IMR-90 (cell line): Measurements from ENCODE around the gene SPINT1. TPM values are rescaled to one million over a fixed set of nuclear protein-coding genes. Genes with fewer than 3 reads are reported as not detected.

Experiments
- ATAC-seq: fragments of 200-7000 bp; cut with Tn5 transposase; 2 replicates; pipeline ENCODE4 v1.9.1; 2020; ENCODE audit warnings: low read depth, mild to moderate bottlenecking, moderate library complexity
- BruUV-seq: library from RNA; stranded (reverse); fragments of 400-500 nt; replicated peaks from 2 replicates; lab custom pipeline; 2021; lab: Mats Ljungman, UMichigan
- CTCF ChIA-PET: fragments of 300-600 bp; formaldehyde crosslinking; extraction: SDS; loops from one replicate; lab custom pipeline; 2021; ENCODE audit warnings: antibody characterized with exemption; lab: Yijun Ruan, JAX
- POLR2A ChIA-PET: fragments of 300-600 bp; sonication (Branson Sonifier 250); formaldehyde crosslinking; loops from one replicate; lab custom pipeline; 2022; ENCODE audit warnings: antibody characterized with exemption; ENCODE audit not compliant: unreplicated experiment; lab: Charles Lee
- DNase-seq: peaks from one replicate; pipeline ENCODE4 v3.0.0; 2013
- H2AFZ ChIP-seq: replicated peaks from 2 replicates; pipeline ENCODE3; 2013; ENCODE audit warnings: low read length, mild to moderate bottlenecking; ENCODE audit not compliant: poor library complexity
- H2AK5ac ChIP-seq: 2 replicates; pipeline ENCODE4 v1.6.1; 2013; ENCODE audit warnings: low read depth, low read length, inconsistent platforms
- H2AK9ac ChIP-seq: replicated peaks from 2 replicates; pipeline ENCODE3; 2013; ENCODE audit warnings: mild to moderate bottlenecking, low read depth, low read length, moderate library complexity; ENCODE audit not compliant: poor library complexity
- H2BK120ac ChIP-seq: 2 replicates; pipeline ENCODE4 v1.6.1; 2013; ENCODE audit warnings: low read depth, low read length, inconsistent platforms
- H2BK15ac ChIP-seq: 3 replicates; pipeline ENCODE4 v1.6.1; 2013; ENCODE audit warnings: low read depth, low read length, inconsistent platforms
- H2BK20ac ChIP-seq: 2 replicates; pipeline ENCODE4 v1.6.1; 2013; ENCODE audit warnings: low read depth, mild to moderate bottlenecking, inconsistent platforms, low read length, moderate library complexity
- H2BK5ac ChIP-seq: 2 replicates; pipeline ENCODE4 v1.6.1; 2013; ENCODE audit warnings: mild to moderate bottlenecking, low read depth, low read length, inconsistent platforms; ENCODE audit not compliant: poor library complexity, severe bottlenecking
- H3K14ac ChIP-seq: replicated peaks from 2 replicates; pipeline ENCODE4 v1.6.1; 2013; ENCODE audit warnings: low read depth, low read length, inconsistent platforms
- H3K18ac ChIP-seq: 2 replicates; pipeline ENCODE4 v1.6.1; 2013; ENCODE audit warnings: low read depth, low read length, control low read depth
- H3K23ac ChIP-seq: 2 replicates; pipeline ENCODE4 v1.6.1; 2013; ENCODE audit warnings: low read depth, low read length, inconsistent platforms
- H3K27ac ChIP-seq: 2 replicates; pipeline ENCODE4 v1.5.1; 2013; ENCODE audit warnings: mild to moderate bottlenecking, control low read depth, low read length; ENCODE audit not compliant: insufficient read depth
- H3K27me3 ChIP-seq: 2 replicates; pipeline ENCODE4 v1.6.1; 2013; ENCODE audit warnings: low read length; ENCODE audit not compliant: control insufficient read depth, insufficient read depth
- H3K36me3 ChIP-seq: 2 replicates; pipeline ENCODE4 v1.6.1; 2013; ENCODE audit warnings: low read length, mixed read lengths; ENCODE audit not compliant: control insufficient read depth, insufficient read depth
- H3K4ac ChIP-seq: 2 replicates; pipeline ENCODE4 v1.6.1; 2013; ENCODE audit warnings: low read depth, low read length, inconsistent platforms
- H3K4me1 ChIP-seq: 2 replicates; pipeline ENCODE4 v1.6.1; 2013; ENCODE audit warnings: low read length, mixed read lengths; ENCODE audit not compliant: control insufficient read depth, insufficient read depth
- H3K4me2 ChIP-seq: 2 replicates; pipeline ENCODE4 v1.6.1; 2013; ENCODE audit warnings: low read depth, mild to moderate bottlenecking, control low read depth, low read length, moderate library complexity
- H3K4me3 ChIP-seq: 2 replicates; pipeline ENCODE4 v1.5.1; 2013; ENCODE audit warnings: low read depth, mild to moderate bottlenecking, control low read depth, low read length, moderate library complexity; ENCODE audit not compliant: insufficient read depth
- H3K56ac ChIP-seq: 2 replicates; pipeline ENCODE4 v1.6.1; 2013; ENCODE audit warnings: low read length, inconsistent platforms; ENCODE audit not compliant: insufficient read depth; ENCODE audit errors: extremely low read depth
- H3K79me1 ChIP-seq, 2 experiments: 2 replicates each; pipeline ENCODE4 v1.6.1; 2013; ENCODE audit warnings: low read length in 2 of 2, inconsistent platforms in 1 of 2, low read depth in 1 of 2
- H3K9ac ChIP-seq: 2 replicates; pipeline ENCODE4 v1.6.1; 2013; ENCODE audit warnings: low read depth, low read length, control low read depth
- H3K9me1 ChIP-seq: 2 replicates; pipeline ENCODE4 v1.6.1; 2013; ENCODE audit warnings: low read length, inconsistent platforms; ENCODE audit not compliant: insufficient read depth
- H3K9me3 ChIP-seq: 2 replicates; pipeline ENCODE4 v1.6.1; 2013; ENCODE audit warnings: low read length; ENCODE audit not compliant: control insufficient read depth, insufficient read depth
- H4K20me1 ChIP-seq: 2 replicates; pipeline ENCODE4 v1.6.1; 2013; ENCODE audit warnings: low read length, inconsistent platforms; ENCODE audit not compliant: insufficient read depth
- H4K5ac ChIP-seq: 2 replicates; pipeline ENCODE4 v1.6.1; 2013; ENCODE audit warnings: mild to moderate bottlenecking, low read depth, low read length, control low read depth
- H4K8ac ChIP-seq, 2 experiments: 2 replicates each; pipeline ENCODE4 v1.6.1; 2013; ENCODE audit warnings: low read depth in 2 of 2, low read length in 2 of 2, control low read depth in 1 of 2, inconsistent platforms in 1 of 2
- H4K91ac ChIP-seq: 2 replicates; pipeline ENCODE4 v1.6.1; 2013; ENCODE audit warnings: low read depth, low read length, inconsistent platforms; ENCODE audit not compliant: insufficient read depth
- CHD1 ChIP-seq: IDR thresholded peaks from 2 replicates; pipeline ENCODE4 v1.6.1; 2012; ENCODE audit warnings: low read depth, low read length, improper control_type of control experiment
- FOS ChIP-seq: fragments of 150-350 bp; IDR thresholded peaks from 2 replicates; pipeline ENCODE4 v1.6.1; 2016; ENCODE audit warnings: low read depth, low read length
- MAZ ChIP-seq: IDR thresholded peaks from 2 replicates; pipeline ENCODE4 v1.6.1; 2012; ENCODE audit warnings: low read depth, mild to moderate bottlenecking, low read length, improper control_type of control experiment, moderate library complexity, borderline replicate concordance
- POLR2A ChIP-seq: IDR thresholded peaks from 2 replicates; pipeline ENCODE4 v1.6.1; 2012; ENCODE audit warnings: mild to moderate bottlenecking, low read depth, low read length
- RAD21 ChIP-seq: IDR thresholded peaks from 2 replicates; pipeline ENCODE4 v1.6.1; 2012; ENCODE audit warnings: low read length, improper control_type of control experiment
- RFX5 ChIP-seq: IDR thresholded peaks from 2 replicates; pipeline ENCODE4 v1.8.0; 2012; ENCODE audit warnings: low read depth, mild to moderate bottlenecking, low read length, moderate library complexity
- SMC3 ChIP-seq: fragments of 150-350 bp; IDR thresholded peaks from 2 replicates; pipeline ENCODE4 v1.6.1; 2016; ENCODE audit warnings: low read depth, mild to moderate bottlenecking, antibody characterized with exemption, low read length, moderate library complexity
- WGBS, 2 experiments: methylation state at CpG; one replicate each; pipeline versions ENCODE4 v1.1.5 to v1.1.7; 2013; ENCODE audit warnings: missing lambda C conversion rate in 2 of 2; ENCODE audit not compliant: insufficient read length in 1 of 2; ENCODE audit errors: extremely low coverage in 2 of 2; 5-methylcytosine and 5-hydroxymethylcytosine counted together
- dilution Hi-C: fragments of 300-500 bp; cut with HindIII; formaldehyde crosslinking; loops from one replicate; pipeline ENCODE4 v1.14.3; 2018; ENCODE audit warnings: low sequenced_read_pairs; ENCODE audit not compliant: unreplicated experiment
- in situ Hi-C: fragments of 300-500 bp; cut with MboI; formaldehyde crosslinking; loops from 3 replicates; pipeline ENCODE4 v1.14.3; 2019; ENCODE audit warnings: low sequenced_read_pairs, inconsistent platforms, mixed read lengths
- intact Hi-C: fragments of 100-400 bp; cut with micrococcal nuclease; formaldehyde crosslinking; loops from 2 replicates; pipeline ENCODE4 v1.10.0; 2022
- polyA plus RNA-seq, 3 experiments: library from polyadenylated mRNA; depleted of rRNA; stranded (reverse); fragments of >200 nt; gene quantifications; 2 replicates each; pipeline ENCODE4 v1.2.3, GENCODE V29; 2012; ENCODE audit warnings: low replicate concordance in 1 of 3
- total RNA-seq: library from RNA; depleted of rRNA; stranded (reverse); fragments of >200 nt; gene quantifications from 2 replicates; pipeline ENCODE4 v1.2.3, GENCODE V29; 2012
- TF ChIP-seq, protein P1 (sequence below): fragments of 150-350 bp; IDR thresholded peaks from 2 replicates; pipeline ENCODE4 v1.6.1; 2016; ENCODE audit warnings: low read depth, mild to moderate bottlenecking, low read length, moderate library complexity, borderline replicate concordance
- TF ChIP-seq, protein P2 (sequence below): conservative IDR thresholded peaks from 2 replicates; pipeline ENCODE4 v1.5.1; 2012; ENCODE audit warnings: mild to moderate bottlenecking, low read depth, low read length, improper control_type of control experiment

The SPINT1 gene
- total and polyA plus RNA-seq, 2 of the 4 experiments (the other 2 are of a cell fraction): 0.90 to 2.1 TPM

DNA sequence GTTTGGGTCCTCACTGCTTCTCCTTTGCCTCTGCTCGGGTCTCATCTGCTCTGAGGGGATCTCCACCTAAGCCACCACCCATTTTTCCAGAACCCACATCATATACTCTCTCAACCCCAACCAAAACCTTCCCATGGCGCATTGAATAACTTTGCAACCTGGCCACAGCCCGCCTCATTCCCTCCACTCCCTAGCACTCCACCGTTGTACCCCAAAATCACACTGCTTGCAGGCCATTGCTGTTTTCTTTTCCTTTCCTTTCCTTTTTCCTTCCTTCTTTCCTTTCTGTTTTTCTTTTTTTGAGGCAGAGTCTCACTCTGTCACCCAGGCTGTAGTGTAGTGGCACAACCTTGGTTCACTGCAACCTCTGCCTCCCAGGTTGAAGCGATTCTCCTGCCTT is 47.3 kb downstream of the SPINT1 start:
- H2AK5ac ChIP-seq: no peak overlapping the region
- H2AK9ac ChIP-seq: no peak overlapping the region
- no peak overlapping the region for H4K91ac ChIP-seq
- no peak for TF ChIP-seq RFX5
- TF ChIP-seq, protein P1, sequence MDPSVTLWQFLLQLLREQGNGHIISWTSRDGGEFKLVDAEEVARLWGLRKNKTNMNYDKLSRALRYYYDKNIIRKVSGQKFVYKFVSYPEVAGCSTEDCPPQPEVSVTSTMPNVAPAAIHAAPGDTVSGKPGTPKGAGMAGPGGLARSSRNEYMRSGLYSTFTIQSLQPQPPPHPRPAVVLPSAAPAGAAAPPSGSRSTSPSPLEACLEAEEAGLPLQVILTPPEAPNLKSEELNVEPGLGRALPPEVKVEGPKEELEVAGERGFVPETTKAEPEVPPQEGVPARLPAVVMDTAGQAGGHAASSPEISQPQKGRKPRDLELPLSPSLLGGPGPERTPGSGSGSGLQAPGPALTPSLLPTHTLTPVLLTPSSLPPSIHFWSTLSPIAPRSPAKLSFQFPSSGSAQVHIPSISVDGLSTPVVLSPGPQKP: no peak
- no peak for TF ChIP-seq MAZ
- no peak for TF ChIP-seq RAD21
- no peak for TF ChIP-seq FOS
- no peak for TF ChIP-seq SMC3
- TF ChIP-seq, protein P2, sequence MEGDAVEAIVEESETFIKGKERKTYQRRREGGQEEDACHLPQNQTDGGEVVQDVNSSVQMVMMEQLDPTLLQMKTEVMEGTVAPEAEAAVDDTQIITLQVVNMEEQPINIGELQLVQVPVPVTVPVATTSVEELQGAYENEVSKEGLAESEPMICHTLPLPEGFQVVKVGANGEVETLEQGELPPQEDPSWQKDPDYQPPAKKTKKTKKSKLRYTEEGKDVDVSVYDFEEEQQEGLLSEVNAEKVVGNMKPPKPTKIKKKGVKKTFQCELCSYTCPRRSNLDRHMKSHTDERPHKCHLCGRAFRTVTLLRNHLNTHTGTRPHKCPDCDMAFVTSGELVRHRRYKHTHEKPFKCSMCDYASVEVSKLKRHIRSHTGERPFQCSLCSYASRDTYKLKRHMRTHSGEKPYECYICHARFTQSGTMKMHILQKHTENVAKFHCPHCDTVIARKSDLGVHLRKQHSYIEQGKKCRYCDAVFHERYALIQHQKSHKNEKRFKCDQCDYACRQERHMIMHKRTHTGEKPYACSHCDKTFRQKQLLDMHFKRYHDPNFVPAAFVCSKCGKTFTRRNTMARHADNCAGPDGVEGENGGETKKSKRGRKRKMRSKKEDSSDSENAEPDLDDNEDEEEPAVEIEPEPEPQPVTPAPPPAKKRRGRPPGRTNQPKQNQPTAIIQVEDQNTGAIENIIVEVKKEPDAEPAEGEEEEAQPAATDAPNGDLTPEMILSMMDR: no peak
- TF ChIP-seq CHD1: no peak
- no peak for TF ChIP-seq POLR2A
- H3K4me3 ChIP-seq: no peak overlapping the region
- peaks cover 9% of the 10 kb centered on the region; the same call in 1 of the 2 replicates for H4K20me1 ChIP-seq
- H3K14ac ChIP-seq: no peak overlapping the region
- DNase-seq: no peak
- H3K9me3 ChIP-seq: no peaks in the 10 kb centered on the region
- in situ Hi-C loops: loop anchor here (5.0 kb wide), 1 partner anchor 34 kb away; no protein-coding TSS in a partner anchor
- H3K9me1 ChIP-seq: 0 out of 2 replicates have a peak, but pooled peaks cover 3% of the 10 kb centered on the region
- H2BK120ac ChIP-seq: no peak overlapping the region
- ATAC-seq: no peak
- no peak overlapping the region for H3K4me2 ChIP-seq
- no peak overlapping the region for H3K56ac ChIP-seq
- 57% methylated on average over 4 of the region's 5 CpGs; no CpG with 5 or more reads in 1 of the 2 experiments for whole genome bisulfite sequencing, 2 experiments
- peaks cover 13 to 18% of the 10 kb centered on the region in 2 experiments; a peak in 3 of 4 replicates for H3K79me1 ChIP-seq
- no peak overlapping the region for H2BK20ac ChIP-seq
- H4K8ac ChIP-seq: no peak overlapping the region
- no peaks in the 10 kb centered on the region; the same call in 1 of the 2 replicates for H3K27me3 ChIP-seq
- H3K27ac ChIP-seq: no peak overlapping the region
- no peak overlapping the region for H2BK5ac ChIP-seq
- peaks cover 5% of the 10 kb centered on the region; the same call in 1 of the 2 replicates for H3K36me3 ChIP-seq
- BruUV-seq: no TSS peak
- no peak overlapping the region for H2AFZ ChIP-seq
- H2BK15ac ChIP-seq: no peak overlapping the region
- H3K9ac ChIP-seq: no peak overlapping the region
- intact Hi-C loops: loop anchor here (5.0 kb wide), 2 partner anchors 214 to 369 kb away; no protein-coding TSS in a partner anchor
- no peak overlapping the region for H3K18ac ChIP-seq
- H3K4me1 ChIP-seq: peaks cover 9% of the 10 kb centered on the region; the same call in 1 of the 2 replicates
- H3K23ac ChIP-seq: no peak overlapping the region
- no peak overlapping the region for H3K4ac ChIP-seq
- dilution Hi-C loops: no loop called here
- POLR2A ChIA-PET: no interaction called here
- H4K5ac ChIP-seq: no peak overlapping the region
- CTCF ChIA-PET: interaction anchor here (1.1 to 4.3 kb wide), 5 partner anchors 9 to 145 kb away, joined by 3 to 35 read pairs (median 5); no protein-coding TSS in a partner anchor
